Erythroblast (primary cell): ENCODE measurements around the gene SCAF4.
"Not testable (repeated sequence)": the region's sequence is repeated elsewhere in the genome, so short reads cannot be mapped to it uniquely, and the experiment has no call there.

Experiments
- DNase-seq, 2 experiments: peaks; one replicate each; lab custom pipeline; 2025; lab: John Stamatoyannopoulos, UW
- GATA1 ChIP-seq: IDR thresholded peaks from 2 replicates; pipeline ENCODE4 v1.6.1; 2011; ENCODE audit warnings: low read depth, mild to moderate bottlenecking, control low read depth, low read length, moderate library complexity
- POLR2A ChIP-seq: IDR thresholded peaks from 2 replicates; pipeline ENCODE4 v1.6.1; 2011; ENCODE audit warnings: mild to moderate bottlenecking, low read length

SCAF4 gene

GRCh38 chr21:31644643-31645042, 87.3 kb downstream of the SCAF4 start:
- TF ChIP-seq POLR2A, result no peak
- TF ChIP-seq GATA1, result no peak

GRCh38 chr21:31641416-31641922, 90.4 kb downstream of the SCAF4 start:
- TF ChIP-seq GATA1 (no peak), POLR2A (no peak)
- DNase-seq, result no peak

More at GRCh38 chr21:31644643-31645042, 87.3 kb downstream of the SCAF4 start:
- DNase-seq, result no peak

GRCh38 chr21:31636874-31637273, 95.0 kb downstream of the SCAF4 start:
- no peak for TF ChIP-seq POLR2A
- no peak for TF ChIP-seq GATA1
- no peak for DNase-seq

GRCh38 chr21:31634993-31635392, 96.9 kb downstream of the SCAF4 start:
- DNase-seq, result no peak
- TF ChIP-seq POLR2A, result no peak
- TF ChIP-seq GATA1, result no peak

GRCh38 chr21:31631881-31632280, 100.0 kb downstream of the SCAF4 start:
- not testable (repeated sequence) for DNase-seq

- TF ChIP-seq POLR2A (no peak), GATA1 (no peak)
- DNase-seq, result no peak
Measured at GRCh38 chr21:31629972-31630711, 101.8 kb downstream of the SCAF4 start.

- no peak for DNase-seq
- no peak for TF ChIP-seq POLR2A
- TF ChIP-seq GATA1, result no peak
Measured at GRCh38 chr21:31624961-31625491, 106.9 kb downstream of the SCAF4 start.

- TF ChIP-seq GATA1 (no peak), POLR2A (no peak)
- DNase-seq, result no peak
Measured at GRCh38 chr21:31624181-31624580, 107.7 kb downstream of the SCAF4 start.

GRCh38 chr21:31623664-31624063, 108.3 kb downstream of the SCAF4 start:
- TF ChIP-seq POLR2A, result no peak
- TF ChIP-seq GATA1, result no peak
- no peak for DNase-seq

- DNase-seq, result no peak
- TF ChIP-seq GATA1, result no peak
- TF ChIP-seq POLR2A, result no peak
Measured at GRCh38 chr21:31622397-31622796, 109.5 kb downstream of the SCAF4 start.
